Measurements from ENCODE around the gene AMOTL2.

Gene AMOTL2

GRCh38 chr3:134330883-134331810, 43.1 kb downstream of the AMOTL2 start:
- no peak for DNase-seq

DNA sequence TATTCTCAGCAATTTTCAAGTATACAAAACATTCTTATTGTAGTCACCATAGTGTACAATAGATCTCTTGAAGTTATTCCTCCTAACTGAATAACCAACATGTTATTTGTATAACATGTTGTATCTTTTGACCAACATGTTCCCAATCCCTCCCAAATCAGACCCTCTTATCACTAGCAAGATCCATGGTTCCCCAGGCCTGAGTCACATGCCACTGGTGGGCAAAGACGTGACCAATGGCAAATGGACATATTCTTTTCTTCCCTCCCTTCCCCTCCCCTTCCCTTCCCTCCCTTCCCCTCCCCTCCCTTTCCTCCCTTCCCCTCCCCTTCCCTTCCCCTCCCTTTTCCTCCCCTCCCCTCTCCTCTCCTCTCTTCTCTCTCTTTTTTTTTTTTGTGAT, 45.4 kb downstream of the AMOTL2 start:
- DNase-seq: no peak

GRCh38 chr3:134328147-134328591, 46.1 kb downstream of the AMOTL2 start:
- no peak for DNase-seq

- DNase-seq: no peak
Measured at GRCh38 chr3:134327594-134327975, 46.7 kb downstream of the AMOTL2 start.

- no peak for DNase-seq
Measured at GRCh38 chr3:134326760-134327593, 47.3 kb downstream of the AMOTL2 start.

- no peak for DNase-seq
Measured at GRCh38 chr3:134326126-134326525, 48.1 kb downstream of the AMOTL2 start.

DNA sequence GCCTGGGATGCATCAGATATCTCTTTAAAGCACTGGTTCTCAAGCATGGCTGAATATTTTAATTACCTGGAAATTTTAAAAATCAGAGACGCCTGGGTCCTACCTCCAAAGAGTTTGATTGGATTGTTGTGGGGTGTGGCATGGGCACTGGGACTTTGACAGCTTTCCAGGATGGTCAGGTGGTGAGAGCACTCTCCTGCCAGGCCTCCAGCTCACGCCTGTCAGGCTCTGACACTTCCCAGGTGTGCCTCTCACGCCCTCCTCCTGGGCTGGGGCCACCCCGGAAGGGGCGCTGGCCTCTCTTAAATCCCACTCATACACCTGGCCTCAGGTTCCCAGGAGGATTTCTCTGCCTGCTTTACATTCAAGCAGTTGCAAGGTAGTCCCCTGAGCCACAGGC, 48.5 kb downstream of the AMOTL2 start:
- DNase-seq: no peak

- no peak for DNase-seq
Measured at GRCh38 chr3:134325061-134325705, 49.1 kb downstream of the AMOTL2 start.

DNA sequence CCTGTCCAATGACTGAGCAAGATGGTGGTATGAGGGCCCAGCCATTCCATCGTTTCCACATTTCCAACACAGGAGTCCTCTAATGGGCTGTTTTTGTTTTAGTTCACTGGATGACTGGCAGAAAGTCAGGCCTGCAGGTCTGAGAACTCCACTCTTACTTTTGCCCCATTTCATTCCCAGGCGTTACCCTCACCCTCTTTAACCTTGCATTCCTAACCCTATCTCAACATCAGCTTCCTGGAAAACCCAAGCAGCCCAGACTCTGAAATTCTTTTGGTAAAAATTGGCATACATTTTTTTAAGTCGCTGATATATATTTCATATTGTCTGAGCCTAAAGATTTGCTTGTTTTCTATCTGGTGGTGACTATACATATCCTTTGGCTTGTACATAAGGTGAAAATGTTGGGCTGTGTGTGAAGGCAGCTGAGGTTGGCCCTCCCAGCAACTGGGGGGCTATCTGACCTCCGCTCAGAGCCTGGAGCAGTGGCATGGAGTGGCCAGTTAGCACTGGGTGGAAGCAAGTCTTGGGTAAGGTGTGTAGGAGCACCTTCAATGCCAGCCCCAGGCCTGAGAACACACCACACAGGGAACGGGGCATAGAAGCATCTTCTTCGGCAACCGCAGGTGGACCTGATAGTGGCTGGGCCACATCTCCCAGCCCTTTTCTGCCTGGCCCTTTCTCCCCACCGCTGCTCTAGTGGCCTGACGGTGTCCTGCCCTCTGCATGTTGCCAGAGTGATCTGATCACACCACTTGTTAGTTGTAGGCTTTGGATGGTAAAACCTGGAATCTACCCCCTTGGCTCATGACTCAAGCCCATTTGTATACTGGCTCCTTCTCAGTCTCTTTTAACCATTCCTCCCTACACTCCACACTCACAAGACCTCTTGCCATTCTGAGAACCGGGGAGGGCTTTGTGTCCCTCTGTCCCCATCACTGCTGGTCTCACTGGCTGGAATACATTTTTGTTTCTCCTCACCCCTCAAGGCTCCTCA, 50.0 kb downstream of the AMOTL2 start:
- no peak for DNase-seq

- no peak for DNase-seq
Measured at GRCh38 chr3:134322286-134322685, 52.0 kb downstream of the AMOTL2 start.

DNA sequence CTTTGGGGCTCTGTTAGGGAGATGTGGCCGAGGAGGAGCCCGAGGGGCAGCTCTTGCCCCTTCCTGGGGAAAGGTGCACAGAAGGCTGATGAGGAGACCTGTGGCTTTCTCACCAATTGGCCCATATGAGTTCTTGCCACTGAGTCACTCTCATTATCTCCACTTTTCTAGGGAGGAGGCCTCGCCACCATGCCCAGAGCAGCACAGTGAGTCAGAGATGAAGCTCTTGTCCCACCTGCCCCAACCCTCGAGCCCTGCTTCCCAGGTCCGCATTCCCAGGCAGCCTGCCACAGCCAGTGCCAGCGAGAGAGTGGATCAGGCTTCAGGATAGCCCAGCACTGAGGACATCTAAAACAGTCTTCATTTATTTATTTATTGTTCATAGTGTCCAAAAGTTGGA, 53.5 kb downstream of the AMOTL2 start:
- DNase-seq: no peak

- no peak for DNase-seq
Measured at GRCh38 chr3:134319931-134320330, 54.3 kb downstream of the AMOTL2 start.

DNA sequence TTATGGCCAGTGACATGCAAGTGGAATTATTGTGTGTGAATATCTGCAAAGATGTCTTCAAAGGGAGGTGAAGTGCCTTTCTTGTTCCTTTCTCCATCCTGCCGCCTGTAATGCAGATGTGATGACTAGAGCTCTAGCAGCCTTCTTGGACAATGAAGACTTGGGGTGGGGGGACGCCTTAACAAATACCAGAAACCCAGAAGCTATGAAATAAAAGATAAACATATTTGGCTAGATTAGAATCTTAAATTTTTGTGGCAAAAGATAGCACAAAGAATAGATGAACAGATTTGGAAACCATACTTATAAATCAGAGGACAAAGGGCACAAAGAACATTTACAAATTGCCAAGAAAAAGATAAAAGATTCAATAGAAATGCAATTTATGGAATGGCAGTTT, 56.1 kb downstream of the AMOTL2 start:
- no peak for DNase-seq

DNA sequence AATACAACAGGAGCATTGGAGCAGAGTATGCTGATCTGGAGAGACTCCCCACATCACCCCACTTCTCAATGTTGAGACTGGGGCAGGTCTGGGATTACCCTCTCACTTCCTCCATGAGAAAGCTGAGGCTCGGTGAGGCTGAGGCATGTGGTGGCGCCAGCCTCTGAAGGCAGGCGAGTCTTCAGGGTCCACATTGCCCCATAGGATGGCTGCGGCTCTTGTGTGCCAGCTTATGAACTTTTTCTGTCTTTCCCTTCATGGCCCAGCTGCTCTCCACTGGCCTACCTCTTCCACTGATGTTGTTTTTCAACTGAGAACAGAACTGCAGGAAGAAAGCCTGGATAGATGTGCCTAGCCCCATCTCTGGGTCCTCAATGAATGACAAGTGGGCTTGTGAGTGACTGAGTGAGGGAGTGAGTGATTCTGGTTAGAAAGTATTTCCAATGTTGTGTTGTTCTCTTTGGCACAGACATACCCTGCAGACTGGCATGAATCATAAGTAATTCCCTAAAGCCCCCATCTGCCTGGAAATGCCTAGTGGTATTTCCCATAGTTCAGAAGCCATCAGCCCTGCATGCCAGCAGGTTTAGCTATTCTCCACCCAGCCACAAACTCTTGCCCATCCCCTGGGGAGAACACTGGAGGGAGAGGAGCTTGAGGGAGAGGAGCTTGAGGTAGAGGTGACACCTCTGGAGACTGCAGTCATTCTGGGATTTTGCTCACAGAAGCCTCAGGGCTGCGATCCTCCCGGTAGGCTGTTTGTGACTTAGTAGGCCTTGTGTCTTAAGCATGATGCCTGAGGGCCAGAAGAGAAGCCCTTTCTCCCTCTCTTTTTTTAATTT, 56.9 kb downstream of the AMOTL2 start:
- no peak for DNase-seq

- no peak for DNase-seq
Measured at GRCh38 chr3:134315286-134316106, 58.8 kb downstream of the AMOTL2 start.

DNA sequence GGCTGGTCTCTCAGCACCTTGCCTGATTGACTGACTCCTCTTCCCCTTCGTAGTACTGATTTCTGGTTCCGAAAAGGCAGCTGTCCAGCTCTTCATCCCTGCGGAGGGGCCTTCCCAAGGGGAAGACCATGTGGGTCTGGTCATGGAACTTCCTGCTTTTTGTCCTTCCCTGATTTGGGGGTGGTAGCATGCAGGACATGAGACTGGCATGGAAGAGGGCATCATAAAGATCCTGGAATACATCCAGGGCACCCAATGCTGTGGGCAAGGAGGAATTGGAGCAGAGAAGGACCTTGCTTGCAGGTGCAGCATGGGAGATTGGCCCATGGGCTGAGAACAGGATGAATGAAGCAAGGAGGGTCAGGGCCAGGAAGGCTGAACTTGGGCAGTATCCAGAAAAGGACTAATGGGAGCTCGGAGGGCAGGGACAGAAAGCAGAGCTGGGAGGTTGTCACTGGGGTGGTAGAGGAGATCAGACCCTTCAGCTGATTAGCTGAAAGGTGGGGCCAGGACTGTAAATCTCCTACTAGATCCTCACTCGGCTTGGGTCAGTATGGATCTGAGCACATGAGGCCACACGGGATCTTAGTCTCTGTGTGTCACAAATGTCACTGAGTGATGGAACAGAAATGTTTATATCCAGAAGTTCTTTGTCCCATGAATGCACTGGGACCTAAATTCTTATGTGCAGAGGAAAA, 59.5 kb downstream of the AMOTL2 start:
- no peak for DNase-seq

DNA sequence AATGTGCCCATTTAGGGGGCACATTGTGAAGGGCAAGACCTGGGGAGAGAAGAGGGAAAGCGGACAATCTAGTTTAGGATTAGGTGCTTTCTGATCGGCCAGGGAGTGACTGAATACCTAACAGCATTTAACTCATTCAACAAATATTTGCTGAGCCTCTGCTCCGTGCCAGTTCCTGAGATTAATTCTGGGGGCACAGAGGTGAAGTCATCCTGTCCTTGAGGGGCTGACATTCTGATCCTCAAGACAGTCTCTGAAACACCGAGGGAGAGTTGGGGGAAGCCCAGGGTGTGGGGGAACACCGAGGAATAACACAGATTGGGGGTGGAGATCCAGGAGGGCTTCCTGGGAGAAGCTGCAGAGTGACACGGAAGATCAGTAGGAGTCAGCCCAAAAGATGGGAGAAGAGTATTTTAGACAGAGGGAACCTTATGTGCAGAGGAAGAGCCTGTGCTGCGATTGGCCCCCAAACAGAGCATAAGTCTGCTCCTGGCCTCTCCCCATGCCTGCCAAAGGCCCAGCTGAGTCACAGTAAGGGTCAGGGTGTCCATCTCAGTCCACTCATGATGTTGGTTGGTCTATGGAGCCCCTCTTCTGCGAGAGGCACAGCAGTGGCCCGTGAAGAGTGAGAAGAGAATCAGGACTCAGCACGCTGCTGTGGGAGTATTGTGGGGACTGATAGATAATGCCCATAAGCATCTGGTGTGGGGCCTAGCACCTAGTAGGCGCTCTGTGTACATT, 60.2 kb downstream of the AMOTL2 start:
- no peak for DNase-seq
